GM03348 (cell line): ENCODE data around the gene C9orf152.
A peak's percentile ranks its signal among the peaks of the same experiment; 100 is the strongest.
"Not testable (repeated sequence)": the region's sequence is repeated elsewhere in the genome, so short reads cannot be mapped to it uniquely, and the experiment has no call there.

ENCODE experiments used
- DNase-seq: peaks from one replicate; pipeline ENCODE4 v3.0.0; 2012; ENCODE audit warnings: low spot score

The C9orf152 gene, protein sequence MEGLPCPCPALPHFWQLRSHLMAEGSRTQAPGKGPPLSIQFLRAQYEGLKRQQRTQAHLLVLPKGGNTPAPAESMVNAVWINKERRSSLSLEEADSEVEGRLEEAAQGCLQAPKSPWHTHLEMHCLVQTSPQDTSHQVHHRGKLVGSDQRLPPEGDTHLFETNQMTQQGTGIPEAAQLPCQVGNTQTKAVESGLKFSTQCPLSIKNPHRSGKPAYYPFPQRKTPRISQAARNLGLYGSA

DNA sequence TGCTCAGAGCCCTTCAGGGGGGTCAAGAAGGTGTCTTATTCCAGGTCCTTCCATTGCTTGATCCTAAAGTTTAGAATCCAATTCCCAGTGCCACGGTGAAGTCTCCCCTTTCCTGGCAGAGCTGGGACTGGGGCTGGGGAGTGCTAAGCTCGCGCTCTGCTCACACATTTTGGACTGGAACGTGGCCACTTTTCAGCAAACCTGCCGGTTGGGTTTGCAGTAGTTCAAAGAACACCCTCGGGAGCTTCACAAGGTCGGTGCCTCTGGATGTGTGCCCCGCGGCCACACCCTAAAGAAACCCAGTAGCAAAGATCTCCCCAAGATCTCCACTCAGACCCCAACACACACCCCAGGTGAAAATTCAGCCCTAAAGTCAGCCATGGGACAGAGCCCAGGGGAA is at the start of gene C9orf152:
TSS of gene C9orf152 (minus strand) at position 129 of the 400 bp plus-strand sequence. CDS start 580 bp downstream, outside the sequence.
- DNase-seq = no peak

DNA sequence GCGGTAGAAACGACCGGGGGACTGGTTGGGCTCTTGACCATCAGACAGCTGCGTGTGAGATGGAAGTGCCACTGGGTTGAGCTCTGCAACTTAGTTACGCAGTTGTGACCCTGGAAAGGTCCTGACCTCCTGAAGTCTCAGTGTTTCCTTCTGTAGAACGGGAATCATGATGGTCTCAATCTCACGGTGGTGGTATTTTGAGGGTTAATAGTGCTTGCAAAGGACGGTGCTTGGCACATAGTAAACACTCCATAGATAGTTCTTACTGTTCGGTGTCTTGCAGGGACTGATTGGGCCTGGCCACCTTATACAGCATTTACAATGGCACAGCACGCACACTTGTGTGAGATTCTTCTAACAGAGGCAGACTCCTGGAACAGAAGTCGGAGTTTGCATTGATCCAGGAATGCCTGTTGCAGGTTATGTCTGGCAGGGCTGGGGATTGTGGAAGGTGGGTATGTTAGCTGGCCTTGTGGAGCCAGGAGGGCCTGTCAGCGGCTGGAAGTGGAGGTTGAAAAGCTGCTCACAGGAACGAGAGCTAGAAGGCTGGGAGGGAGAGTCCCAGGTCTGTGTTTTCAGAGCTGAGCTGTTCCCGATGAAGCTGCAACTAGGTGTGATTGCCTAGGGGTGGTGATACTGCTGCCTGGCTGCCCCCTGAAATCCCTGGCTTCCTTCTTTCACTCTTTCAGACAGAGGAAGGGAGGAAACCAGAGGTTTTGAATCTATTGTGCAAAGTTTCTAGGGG is 49.3 kb upstream of the C9orf152 start:
- peak; percentile 8 for DNase-seq

DNA sequence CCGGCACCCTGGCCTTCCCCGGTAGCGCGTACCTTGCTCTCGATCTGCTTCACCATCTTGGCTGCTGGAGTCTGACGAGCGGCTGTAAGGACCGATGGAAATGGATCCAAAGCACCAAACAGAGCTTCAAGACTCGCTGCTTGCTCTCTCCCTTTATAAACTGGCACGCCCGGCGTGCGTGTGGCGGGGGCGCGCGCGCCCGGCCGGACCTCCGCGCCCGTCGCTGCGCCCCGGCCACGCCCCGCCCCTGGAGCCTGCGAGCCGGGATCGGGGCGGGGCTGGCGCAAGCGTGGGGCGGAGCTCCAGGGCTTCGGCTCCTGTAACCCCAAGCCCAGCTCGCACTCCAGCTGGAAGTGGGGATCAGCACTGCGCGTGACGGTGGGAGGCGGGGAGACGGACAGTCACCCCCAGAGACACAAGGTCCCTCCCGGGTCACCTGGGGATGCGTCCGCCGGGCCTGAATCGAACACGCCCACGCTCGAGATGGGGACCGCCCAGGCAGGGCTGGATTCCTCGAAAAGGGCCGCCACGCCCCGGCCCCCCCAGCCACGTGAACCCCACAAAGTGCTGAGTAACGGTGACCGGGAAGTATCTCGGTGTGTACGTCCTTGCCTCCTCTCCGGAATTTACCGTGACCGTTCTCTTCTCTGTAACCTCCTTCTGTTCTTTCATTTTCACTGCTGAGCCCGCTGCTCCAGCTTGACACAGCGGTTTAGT is 48.6 kb upstream of the C9orf152 start, which contains the start of gene TXN:
TSS of gene TXN (minus strand) at position 128 of the 717 bp plus-strand sequence. CDS start at position 56, 72 bp downstream.
- peak; percentile 98 for DNase-seq

DNA sequence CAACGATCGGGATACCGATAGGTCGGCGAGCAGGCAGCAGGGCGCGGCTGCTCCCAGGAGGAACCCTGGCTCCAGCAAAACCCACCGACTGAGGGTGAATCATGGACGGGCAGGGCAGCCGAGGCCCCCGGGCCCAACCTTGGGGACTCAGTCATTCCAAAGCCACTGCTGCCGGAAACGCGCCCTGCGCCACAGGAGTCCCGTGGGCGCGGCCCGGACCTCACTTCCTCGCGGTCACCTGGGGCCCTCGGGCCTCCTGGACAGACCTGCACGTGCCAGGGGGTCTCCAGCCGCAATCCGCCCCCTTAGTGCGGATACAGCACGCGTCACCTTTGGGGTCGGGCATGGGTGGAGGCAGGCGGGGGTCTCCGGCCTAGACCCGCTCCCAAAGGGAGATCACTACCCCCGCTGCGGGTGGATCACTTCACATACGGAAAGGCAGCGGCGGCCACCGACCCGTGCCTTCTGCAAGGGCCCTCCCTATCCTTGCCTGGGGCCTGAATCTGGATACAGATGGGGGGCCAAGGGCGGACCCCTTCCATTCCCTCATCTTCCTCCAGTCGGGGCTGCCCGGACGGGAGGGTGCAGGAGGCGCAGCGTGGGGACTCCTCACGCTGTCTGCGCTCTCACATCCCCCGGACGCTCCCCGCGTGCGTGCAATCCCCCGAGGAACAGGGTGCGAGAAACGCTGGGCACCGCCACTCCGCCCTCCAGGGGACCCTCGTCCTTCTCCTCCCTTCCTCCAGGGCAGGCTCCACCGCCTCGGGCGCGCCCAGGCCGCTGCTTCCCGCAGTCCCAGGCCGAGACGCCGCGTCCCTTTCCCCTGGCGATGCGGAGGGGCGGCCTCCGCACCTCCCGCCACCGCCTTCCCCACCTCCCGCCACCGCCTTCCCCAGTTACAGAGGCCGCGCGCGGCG is 47.8 kb upstream of the C9orf152 start:
- DNase-seq = peak; percentile 62

DNA sequence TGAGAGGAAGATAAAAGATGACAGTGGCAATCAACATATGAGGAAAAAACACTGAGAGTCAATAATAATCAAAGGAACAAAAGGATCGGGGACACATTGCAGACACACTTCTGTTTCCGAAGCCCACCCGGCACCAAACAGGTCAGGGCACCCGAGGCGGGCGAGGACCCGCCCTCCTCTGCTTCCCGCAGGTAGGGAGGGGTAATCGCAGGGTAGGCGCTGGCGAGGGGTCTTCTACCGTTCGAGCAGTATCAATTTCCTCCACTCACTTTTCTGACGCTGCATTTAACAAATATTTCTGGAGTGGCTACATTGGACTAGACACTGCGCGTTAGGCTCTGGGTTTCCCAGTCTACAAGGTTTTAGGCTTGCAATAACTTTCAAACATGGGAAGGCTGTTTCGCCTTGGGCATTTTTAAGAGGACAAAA is 47.1 kb upstream of the C9orf152 start:
- no peak for DNase-seq

DNA sequence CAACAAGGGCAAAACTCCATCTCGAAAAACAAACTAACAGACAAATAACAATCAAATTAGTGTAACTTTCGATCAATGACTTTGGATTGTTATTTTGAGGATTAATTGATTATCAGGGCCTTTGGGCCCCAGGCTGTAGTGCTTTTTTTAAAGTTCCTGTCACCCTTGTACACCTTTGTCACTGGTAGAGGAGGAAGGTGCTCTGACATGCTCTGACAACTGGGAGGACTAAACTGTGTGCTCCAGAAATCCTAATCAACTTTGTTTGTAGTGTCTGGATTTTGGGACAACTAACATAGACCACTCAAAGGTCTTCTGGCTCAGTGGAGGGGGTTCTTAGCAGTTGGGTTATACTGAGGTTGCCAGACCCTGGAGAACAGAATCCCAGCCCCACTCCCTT is 46.5 kb upstream of the C9orf152 start:
- DNase-seq = no peak

DNA sequence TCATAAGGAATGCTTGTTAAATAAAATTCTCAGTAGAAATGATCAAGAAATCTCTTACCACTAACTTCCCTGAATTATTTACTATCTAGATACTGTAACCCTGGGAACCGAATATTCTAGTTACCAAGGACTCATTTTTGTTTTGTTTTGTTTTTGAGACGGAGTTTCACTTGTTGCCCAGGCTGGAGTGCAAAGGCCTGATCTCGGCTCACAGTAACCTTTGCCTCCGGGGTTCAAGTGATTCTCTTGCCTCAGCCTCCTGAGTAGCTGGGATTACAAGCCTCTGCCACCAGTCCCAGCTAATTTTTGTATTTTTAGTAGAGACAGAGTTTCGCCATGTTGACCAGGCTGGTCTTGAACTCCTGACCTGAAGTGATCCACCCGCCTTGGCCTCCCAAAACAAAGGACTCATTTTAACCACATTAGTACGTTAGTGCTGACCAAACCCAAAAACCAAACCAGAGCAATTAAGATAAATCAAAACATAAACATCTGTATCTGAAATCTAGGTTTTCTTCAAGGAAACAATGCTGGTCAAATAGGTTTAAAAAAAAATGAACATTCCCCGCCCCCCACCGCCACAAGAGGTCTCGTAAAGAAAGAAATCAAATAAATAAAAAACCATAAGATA is 44.7 kb upstream of the C9orf152 start:
- no peak for DNase-seq

DNA sequence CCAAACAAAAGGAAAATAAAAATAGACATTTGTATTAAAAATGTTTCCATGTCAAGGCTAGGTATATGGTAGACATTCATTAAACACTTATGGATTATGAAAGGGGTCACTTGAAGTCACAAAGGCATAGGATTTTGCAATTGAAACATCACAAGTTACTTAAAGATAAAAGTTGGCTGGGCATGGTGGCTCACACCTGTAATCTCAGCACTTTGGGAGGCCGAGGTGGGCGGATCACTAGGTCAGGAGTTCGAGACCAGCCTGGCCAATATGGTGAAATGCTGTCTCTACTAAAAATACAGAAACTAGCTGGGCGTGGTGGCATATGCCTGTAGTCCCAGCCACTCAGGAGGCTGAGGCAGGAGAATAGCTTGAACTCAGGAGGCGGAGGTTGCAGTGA is 43.8 kb upstream of the C9orf152 start:
- not testable (repeated sequence) for DNase-seq

DNA sequence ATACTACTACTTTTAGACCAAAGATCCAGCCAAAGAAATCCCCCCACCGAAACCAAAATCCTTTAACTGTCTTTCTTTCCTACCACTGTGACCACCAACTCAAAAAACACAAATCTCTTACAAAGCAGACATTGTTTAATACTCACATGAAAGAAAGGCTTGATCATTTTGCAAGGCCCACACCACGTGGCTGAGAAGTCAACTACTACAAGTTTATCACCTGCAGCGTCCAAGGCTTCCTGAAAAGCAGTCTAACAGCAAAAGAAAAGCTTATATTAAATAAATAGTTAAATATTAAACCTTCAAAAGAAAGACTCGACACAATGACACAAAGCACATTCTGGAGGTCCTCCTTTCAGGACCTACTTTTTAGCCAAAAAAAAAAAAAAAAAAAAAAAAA is 43.3 kb upstream of the C9orf152 start:
- no peak for DNase-seq

DNA sequence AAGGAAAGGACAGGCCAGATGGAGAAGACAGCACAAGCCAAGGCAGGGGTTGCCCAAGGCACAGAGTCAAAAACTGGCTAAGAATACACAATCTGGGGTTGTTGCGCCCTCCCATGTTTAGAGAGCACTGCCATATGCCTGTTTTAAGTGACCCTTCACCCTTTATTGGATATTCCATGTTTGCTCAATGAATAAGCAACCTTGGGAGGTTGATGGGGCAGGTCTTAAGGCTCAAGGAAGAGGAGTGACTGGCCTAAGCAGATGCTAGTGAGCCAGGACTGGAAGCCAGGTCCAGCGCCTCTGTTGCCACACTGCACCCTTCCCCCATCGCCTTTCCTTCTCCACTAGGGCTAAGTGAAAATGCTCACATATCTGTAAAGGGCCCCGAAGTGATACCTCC is 41.6 kb upstream of the C9orf152 start:
- DNase-seq = no peak

DNA sequence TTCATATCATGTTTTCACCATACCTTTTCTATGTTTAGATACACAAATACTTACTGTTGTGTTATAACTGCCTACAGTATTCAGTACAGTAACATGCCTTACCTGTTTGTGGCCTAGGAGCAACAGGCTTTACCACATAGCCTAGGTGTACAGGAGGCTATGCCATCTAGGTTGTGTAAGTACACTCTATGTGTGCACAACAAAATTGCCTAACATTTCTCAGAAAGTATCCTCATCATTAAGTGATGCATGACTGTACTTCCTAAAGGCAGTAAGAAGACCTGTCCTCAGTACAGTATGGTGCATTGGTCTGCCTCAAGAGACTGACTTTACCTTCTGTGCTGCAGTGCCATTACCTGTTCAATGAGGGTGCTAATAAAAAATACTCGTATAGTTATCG is 40.4 kb upstream of the C9orf152 start:
- no peak for DNase-seq

DNA sequence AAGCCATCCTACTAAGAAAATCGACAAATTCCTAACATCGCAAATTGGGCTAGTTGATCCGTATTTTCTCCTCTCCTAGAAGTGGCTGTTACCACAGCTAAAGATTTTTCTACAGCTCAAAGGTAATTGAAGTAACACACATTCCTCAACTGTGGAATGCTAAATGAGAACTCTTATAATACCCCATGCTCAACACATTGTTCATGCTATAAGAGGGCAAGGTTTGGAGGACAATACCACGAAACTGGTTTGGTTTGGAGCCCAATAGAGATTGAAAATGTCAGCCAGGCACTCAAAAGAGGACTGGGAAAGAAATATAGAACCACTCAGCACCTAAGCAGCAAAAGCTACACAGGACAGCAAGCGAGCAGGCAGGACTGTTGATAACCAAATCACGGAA is 38.3 kb upstream of the C9orf152 start:
- no peak for DNase-seq

DNA sequence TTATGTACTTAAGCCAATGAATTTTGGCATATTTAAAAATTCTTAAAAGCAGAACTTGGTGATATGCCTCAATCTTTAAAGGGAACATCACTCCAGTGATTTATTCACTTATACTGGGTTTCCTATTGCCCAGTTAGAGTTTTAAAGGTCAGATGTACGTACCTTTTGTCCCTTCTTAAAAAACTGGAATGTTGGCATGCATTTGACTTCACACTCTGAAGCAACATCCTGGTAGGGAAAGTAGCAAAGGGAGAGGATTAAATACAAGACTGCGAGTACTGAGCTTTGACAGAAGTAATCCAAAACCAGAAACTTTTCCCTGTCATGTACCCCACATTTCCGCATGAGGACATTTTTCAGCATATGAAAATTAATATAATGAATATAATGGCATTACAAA is 36.7 kb upstream of the C9orf152 start:
- DNase-seq = no peak

DNA sequence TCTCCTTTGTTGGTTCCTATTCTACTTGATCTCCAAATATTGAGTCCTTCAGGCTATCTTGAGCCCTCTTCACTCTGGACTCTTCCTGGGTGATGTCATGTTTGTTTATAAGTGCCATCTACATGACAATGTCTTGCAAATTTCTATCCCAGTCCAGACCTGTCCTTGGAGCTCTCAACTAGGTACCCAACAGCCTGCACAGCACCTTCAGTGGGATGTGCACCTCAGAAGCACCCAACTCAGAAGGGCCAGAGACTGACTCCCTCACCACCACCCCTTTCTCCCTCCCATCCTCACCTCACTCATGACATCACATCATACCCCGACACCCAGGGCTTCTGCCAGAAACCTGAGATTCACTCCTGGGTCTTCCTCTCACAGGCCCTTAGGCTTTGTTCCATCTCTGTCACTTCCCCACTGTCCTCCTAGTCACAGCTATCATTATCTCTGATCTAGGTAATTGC is 33.9 kb upstream of the C9orf152 start:
- no peak for DNase-seq

DNA sequence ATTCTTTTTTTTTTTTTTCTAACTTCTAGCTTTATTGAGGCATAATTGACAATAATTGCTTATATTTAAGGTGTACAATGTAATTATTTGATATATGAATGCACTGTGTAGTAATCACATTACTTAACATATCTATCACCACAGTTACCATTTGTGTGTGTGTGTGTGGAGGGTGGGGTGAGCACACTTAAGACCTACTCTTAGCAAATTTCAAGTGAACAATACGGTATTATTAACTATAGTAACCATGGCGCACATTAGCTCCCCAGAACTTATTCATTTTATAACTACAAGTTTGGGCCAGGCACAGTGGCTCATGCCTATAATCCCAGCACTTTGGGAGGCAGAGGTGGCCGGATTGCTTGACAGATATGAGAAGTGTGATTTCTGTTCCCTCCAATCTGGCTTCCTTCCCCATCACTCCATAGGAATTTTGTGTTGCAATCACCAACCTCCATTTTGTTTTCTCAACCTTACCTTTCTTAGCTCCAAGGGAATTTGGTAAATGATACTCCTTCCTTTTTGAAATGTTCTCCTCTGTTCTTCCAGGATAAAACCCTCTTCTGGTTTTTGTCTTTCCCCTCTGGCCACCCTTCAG is 33.4 kb upstream of the C9orf152 start:
- DNase-seq = no peak

DNA sequence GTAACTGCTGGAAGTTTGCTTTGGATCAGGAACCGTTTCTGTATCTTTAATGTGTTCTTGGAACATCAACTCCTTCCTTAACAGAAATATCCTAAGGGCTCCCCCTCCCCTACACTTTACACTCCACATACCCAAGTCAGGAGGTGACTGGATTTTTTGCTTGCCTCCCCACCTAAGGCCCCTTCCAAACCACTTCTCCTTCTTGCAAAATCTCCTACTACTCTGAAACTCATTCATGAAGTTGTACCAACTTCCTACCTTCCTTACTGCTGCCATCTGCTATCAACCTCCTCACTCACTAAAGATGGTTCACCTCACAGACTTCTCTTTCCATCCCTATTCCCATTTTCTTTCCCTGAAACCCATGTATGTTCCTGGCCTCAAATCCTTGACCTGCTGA is 32.2 kb upstream of the C9orf152 start:
- no peak for DNase-seq

DNA sequence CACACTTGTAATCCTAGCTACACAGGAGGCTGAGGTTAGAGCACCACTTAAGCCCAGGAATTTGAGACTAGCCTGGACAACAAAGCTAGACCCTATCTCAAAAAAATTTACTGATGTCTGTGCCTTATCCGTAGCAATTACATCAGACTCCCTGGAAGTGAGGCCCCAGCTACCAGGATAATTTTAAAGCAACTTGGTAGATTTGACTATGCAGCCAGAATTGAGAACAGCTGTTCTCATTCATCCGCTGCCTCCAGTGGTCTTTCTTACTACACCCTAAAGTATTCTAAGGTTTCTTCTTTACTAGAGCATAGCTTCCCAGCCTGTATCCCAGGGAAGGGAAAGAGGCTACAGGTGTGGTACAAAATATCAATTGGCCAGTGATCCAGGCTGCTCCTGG is 20.4 kb upstream of the C9orf152 start:
- no peak for DNase-seq

DNA sequence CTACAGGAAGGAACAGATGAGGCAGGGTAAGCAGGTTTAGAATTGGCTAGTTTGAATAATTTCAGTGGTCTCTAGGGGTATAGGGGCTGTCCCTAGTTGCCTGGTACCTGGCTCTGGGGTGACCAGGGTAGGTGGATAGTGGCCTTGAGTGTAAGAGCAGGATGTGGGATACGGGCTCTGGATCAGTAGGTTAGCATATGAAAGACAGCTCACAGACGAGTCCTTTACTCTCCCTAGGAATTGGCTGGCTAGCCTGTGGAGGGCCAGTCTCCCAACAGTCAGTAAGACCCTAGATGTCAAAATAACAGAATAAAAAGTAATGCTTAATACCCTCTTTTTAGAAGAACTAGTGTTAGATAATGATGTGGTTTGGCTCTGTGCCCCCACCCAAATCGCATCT is 16.6 kb upstream of the C9orf152 start:
- DNase-seq = no peak

DNA sequence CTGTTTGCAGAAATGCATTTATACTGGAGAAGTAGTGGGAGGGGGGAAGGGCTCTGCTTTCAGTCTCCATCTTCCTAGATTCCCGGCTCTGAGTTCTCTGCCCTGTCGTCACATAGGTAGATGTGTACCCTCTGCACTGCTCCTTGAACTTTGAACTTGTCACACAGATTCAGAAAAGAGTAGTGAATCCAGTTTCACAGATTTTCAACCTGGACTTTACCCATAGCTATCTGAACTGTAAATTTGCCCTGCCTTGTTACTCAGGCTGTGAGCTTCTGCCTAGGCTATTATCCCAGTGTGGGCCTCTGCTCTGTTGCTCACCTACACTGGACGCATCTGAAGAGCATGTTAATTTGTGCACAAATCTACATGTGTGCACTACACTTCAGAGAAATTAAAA is 12.8 kb upstream of the C9orf152 start:
- no peak for DNase-seq

DNA sequence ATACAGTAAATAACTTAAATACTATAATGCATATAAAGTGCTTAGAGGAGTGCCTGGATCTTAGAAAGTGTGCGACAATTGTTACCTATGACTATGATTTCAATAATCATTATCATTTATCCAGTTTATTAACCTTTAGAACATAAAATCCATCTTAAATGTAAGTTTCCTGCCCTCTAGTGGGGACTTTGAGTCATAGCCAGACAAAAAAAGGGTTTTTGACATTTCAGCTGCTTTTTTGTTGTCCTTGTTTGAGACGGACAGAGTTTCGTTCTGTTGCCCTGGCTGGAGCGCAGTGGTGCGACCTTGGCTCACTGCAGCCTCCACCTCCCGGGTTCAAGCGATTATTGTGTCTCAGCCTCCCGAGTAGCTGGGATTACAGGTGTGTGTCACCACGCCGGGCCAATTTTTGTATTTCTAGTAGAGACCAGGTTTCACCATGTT is 9.7 kb upstream of the C9orf152 start:
- DNase-seq = peak; percentile 61
